ENCODE data around the gene ZDHHC14. TPM values are rescaled to one million over a fixed set of nuclear protein-coding genes. Genes with fewer than 3 reads are reported as not detected.
A peak's percentile ranks its signal among the peaks of the same experiment; 100 is the strongest.
"Not testable (repeated sequence)": the region's sequence is repeated elsewhere in the genome, so short reads cannot be mapped to it uniquely, and the experiment has no call there.

Gene ZDHHC14
- total RNA-seq, 1 donor from 2014 or later: 26.1 TPM

- H3K27me3 Mint-ChIP-seq (ENCODE audit: unreplicated experiment): no peaks in the 10 kb centered on the region
- H3K27ac Mint-ChIP-seq (ENCODE audit: unreplicated experiment): no peak overlapping the region
- no peak overlapping the region for H3K4me3 Mint-ChIP-seq (ENCODE audit: unreplicated experiment)
- peaks cover 25% of the 10 kb centered on the region for H3K4me1 Mint-ChIP-seq (ENCODE audit: unreplicated experiment)
- no peak for DNase-seq (ENCODE audit: low spot score)
- H3K9me3 Mint-ChIP-seq (ENCODE audit: unreplicated experiment): peaks cover 11% of the 10 kb centered on the region
- no peak for TF ChIP-seq CTCF (IDR thresholded peaks at IDR 0.05; ENCODE audit: unreplicated experiment)
- peaks cover 19% of the 10 kb centered on the region for H3K36me3 Mint-ChIP-seq (ENCODE audit: low read depth, unreplicated experiment)
Observed at GRCh38 chr6:157585274-157586087, 204.5 kb downstream of the ZDHHC14 start.

GRCh38 chr6:157586088-157586414 lies 205.1 kb downstream of the ZDHHC14 start:
- Mint-ChIP-seq H3K27me3 (ENCODE audit: unreplicated experiment) (no peaks in the 10 kb centered on the region), H3K27ac (ENCODE audit: unreplicated experiment) (peak overlapping the region; percentile 10), H3K9me3 (ENCODE audit: unreplicated experiment) (peaks cover 11% of the 10 kb centered on the region), H3K36me3 (ENCODE audit: low read depth, unreplicated experiment) (peaks cover 21% of the 10 kb centered on the region), H3K4me1 (ENCODE audit: unreplicated experiment) (peaks cover 20% of the 10 kb centered on the region), H3K4me3 (ENCODE audit: unreplicated experiment) (no peak overlapping the region)
- TF ChIP-seq CTCF (IDR thresholded peaks at IDR 0.05; ENCODE audit: unreplicated experiment): no peak
- DNase-seq (ENCODE audit: low spot score): no peak

GRCh38 chr6:157586476-157587126 lies 205.6 kb downstream of the ZDHHC14 start:
- Mint-ChIP-seq H3K4me3 (ENCODE audit: unreplicated experiment) (no peak overlapping the region), H3K4me1 (ENCODE audit: unreplicated experiment) (peaks cover 20% of the 10 kb centered on the region), H3K27me3 (ENCODE audit: unreplicated experiment) (no peaks in the 10 kb centered on the region), H3K27ac (ENCODE audit: unreplicated experiment) (peak overlapping the region; percentile 10), H3K9me3 (ENCODE audit: unreplicated experiment) (peaks cover 16% of the 10 kb centered on the region), H3K36me3 (ENCODE audit: low read depth, unreplicated experiment) (peaks cover 26% of the 10 kb centered on the region)
- TF ChIP-seq CTCF (IDR thresholded peaks at IDR 0.05; ENCODE audit: unreplicated experiment): no peak
- DNase-seq (ENCODE audit: low spot score): no peak

GRCh38 chr6:157587127-157587926 lies 206.3 kb downstream of the ZDHHC14 start:
- Mint-ChIP-seq H3K9me3 (ENCODE audit: unreplicated experiment) (peaks cover 16% of the 10 kb centered on the region), H3K27me3 (ENCODE audit: unreplicated experiment) (no peaks in the 10 kb centered on the region), H3K4me1 (ENCODE audit: unreplicated experiment) (peaks cover 20% of the 10 kb centered on the region), H3K4me3 (ENCODE audit: unreplicated experiment) (no peak overlapping the region), H3K27ac (ENCODE audit: unreplicated experiment) (no peak overlapping the region), H3K36me3 (ENCODE audit: low read depth, unreplicated experiment) (peaks cover 24% of the 10 kb centered on the region)
- TF ChIP-seq CTCF (IDR thresholded peaks at IDR 0.05; ENCODE audit: unreplicated experiment): no peak
- DNase-seq (ENCODE audit: low spot score): no peak

- peaks cover 16% of the 10 kb centered on the region for H3K9me3 Mint-ChIP-seq (ENCODE audit: unreplicated experiment)
Observed at GRCh38 chr6:157590654-157591053, 209.7 kb downstream of the ZDHHC14 start.

More at GRCh38 chr6:157590654-157591053, 209.7 kb downstream of the ZDHHC14 start:
- not testable (repeated sequence) for H3K27ac Mint-ChIP-seq (ENCODE audit: unreplicated experiment); H3K27me3 Mint-ChIP-seq (ENCODE audit: unreplicated experiment); DNase-seq (ENCODE audit: low spot score); H3K4me3 Mint-ChIP-seq (ENCODE audit: unreplicated experiment)
- H3K4me1 Mint-ChIP-seq (ENCODE audit: unreplicated experiment): peaks cover 18% of the 10 kb centered on the region
- peaks cover 35% of the 10 kb centered on the region for H3K36me3 Mint-ChIP-seq (ENCODE audit: low read depth, unreplicated experiment)
